HG03066 (cell line): ENCODE results near the gene RBM33.
A peak's percentile ranks its signal among the peaks of the same experiment; 100 is the strongest.

Experiments used
- ATAC-seq: cut with Tn5 transposase; IDR thresholded peaks from one replicate; pipeline ENCODE4 v1.9.1; 2021; ENCODE audit warnings: low read depth; ENCODE audit not compliant: unreplicated experiment

RBM33 gene

GRCh38 chr7:155715111-155715805 is 70.8 kb downstream of the RBM33 start:
- ATAC-seq = no peak

- no peak for ATAC-seq
Observed at GRCh38 chr7:155717010-155717744, 72.7 kb downstream of the RBM33 start.

GRCh38 chr7:155721056-155721455 is 76.6 kb downstream of the RBM33 start:
- ATAC-seq = no peak

- ATAC-seq = peak; percentile 47
Observed at GRCh38 chr7:155722118-155722517, 77.7 kb downstream of the RBM33 start.

GRCh38 chr7:155722936-155723335 is 78.5 kb downstream of the RBM33 start:
- no peak for ATAC-seq

GRCh38 chr7:155724327-155725005 is 80.0 kb downstream of the RBM33 start:
- peak; percentile 48 for ATAC-seq

GRCh38 chr7:155725006-155725355 is 80.5 kb downstream of the RBM33 start:
- ATAC-seq = no peak

GRCh38 chr7:155727616-155728015 is 83.2 kb downstream of the RBM33 start:
- no peak for ATAC-seq

GRCh38 chr7:155728116-155728515 is 83.7 kb downstream of the RBM33 start:
- ATAC-seq = no peak

GRCh38 chr7:155729847-155730246 is 85.4 kb downstream of the RBM33 start:
- ATAC-seq = no peak

- ATAC-seq = no peak
Observed at GRCh38 chr7:155731380-155731779, 86.9 kb downstream of the RBM33 start.

GRCh38 chr7:155731871-155732270 is 87.4 kb downstream of the RBM33 start:
- no peak for ATAC-seq

GRCh38 chr7:155732286-155732685 is 87.8 kb downstream of the RBM33 start:
- no peak for ATAC-seq

- no peak for ATAC-seq
Observed at GRCh38 chr7:155733582-155734444, 89.4 kb downstream of the RBM33 start.

- no peak for ATAC-seq
Observed at GRCh38 chr7:155734445-155734809, 90.0 kb downstream of the RBM33 start.

GRCh38 chr7:155735442-155736115 is 91.1 kb downstream of the RBM33 start:
- no peak for ATAC-seq

GRCh38 chr7:155737590-155737989 is 93.1 kb downstream of the RBM33 start:
- no peak for ATAC-seq

GRCh38 chr7:155738104-155738503 is 93.6 kb downstream of the RBM33 start:
- no peak for ATAC-seq

- peak; percentile 66 for ATAC-seq
Observed at GRCh38 chr7:155738652-155739537, 94.4 kb downstream of the RBM33 start.
